Measurements from ENCODE around the gene SERPIND1. TPM values are rescaled to one million over a fixed set of nuclear protein-coding genes. Genes with fewer than 3 reads are reported as not detected.

Gene SERPIND1
- total RNA-seq, 1 donor from 2014 or later: 0.18 TPM

DNA sequence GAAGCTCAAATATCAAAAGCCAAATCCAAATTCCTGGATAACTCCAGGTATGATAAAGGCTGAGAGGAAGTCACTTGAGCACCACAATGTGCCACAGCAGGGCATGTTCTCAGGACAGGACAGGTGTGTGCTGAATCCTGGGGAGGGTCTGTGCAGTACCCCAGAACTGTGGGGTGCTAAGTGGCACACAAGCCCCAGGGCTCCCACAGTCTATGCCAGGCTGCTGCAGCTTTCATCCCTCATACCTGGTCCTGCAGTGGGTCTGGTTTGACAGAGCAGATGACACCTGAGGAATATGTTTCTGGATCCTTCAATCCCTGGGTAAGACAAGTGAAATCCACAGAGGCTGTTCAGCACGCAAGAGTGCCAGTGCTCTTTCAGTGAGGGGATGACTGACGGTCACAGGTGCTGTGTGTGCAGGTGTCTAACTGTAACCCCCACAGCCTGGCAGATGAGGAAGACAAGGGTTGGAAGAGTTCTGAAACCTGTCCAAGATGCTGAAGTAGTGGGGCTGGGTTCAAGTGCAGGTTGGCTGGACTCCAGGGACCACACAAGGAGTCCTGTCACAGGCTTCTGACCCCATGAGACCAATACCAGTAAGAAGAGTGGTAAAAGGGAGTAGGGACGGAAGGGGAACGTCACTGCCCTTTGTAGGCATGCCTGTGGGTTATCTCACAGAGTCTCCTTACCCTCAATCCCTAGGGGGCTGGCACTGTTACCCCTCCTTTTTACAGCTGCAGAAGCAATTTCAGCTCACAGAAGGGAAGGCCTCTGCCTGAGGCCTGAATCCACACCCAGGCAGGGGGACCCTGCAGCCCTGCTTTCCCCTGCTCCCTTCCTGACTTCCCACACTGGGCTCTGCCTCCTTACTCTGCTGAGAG is 14.1 kb downstream of the SERPIND1 start:
- TF ChIP-seq, protein P1, sequence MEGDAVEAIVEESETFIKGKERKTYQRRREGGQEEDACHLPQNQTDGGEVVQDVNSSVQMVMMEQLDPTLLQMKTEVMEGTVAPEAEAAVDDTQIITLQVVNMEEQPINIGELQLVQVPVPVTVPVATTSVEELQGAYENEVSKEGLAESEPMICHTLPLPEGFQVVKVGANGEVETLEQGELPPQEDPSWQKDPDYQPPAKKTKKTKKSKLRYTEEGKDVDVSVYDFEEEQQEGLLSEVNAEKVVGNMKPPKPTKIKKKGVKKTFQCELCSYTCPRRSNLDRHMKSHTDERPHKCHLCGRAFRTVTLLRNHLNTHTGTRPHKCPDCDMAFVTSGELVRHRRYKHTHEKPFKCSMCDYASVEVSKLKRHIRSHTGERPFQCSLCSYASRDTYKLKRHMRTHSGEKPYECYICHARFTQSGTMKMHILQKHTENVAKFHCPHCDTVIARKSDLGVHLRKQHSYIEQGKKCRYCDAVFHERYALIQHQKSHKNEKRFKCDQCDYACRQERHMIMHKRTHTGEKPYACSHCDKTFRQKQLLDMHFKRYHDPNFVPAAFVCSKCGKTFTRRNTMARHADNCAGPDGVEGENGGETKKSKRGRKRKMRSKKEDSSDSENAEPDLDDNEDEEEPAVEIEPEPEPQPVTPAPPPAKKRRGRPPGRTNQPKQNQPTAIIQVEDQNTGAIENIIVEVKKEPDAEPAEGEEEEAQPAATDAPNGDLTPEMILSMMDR (IDR thresholded peaks at IDR 0.05; ENCODE audit: unreplicated experiment): no peak
- Mint-ChIP-seq H3K36me3 (ENCODE audit: low read depth, unreplicated experiment) (peaks cover 29% of the 10 kb centered on the region), H3K9me3 (ENCODE audit: unreplicated experiment) (no peaks in the 10 kb centered on the region), H3K4me1 (ENCODE audit: unreplicated experiment) (no peaks in the 10 kb centered on the region), H3K4me3 (ENCODE audit: unreplicated experiment) (peak overlapping the region; percentile 35), H3K27ac (ENCODE audit: unreplicated experiment) (no peak overlapping the region), H3K27me3 (ENCODE audit: unreplicated experiment) (peaks cover 4% of the 10 kb centered on the region)
- DNase-seq (ENCODE audit: low spot score): no peak

GRCh38 chr22:20788627-20789344 is 14.9 kb downstream of the SERPIND1 start:
- peaks cover 2% of the 10 kb centered on the region for H3K27me3 Mint-ChIP-seq (ENCODE audit: unreplicated experiment)
- H3K9me3 Mint-ChIP-seq (ENCODE audit: unreplicated experiment): no peaks in the 10 kb centered on the region
- peak overlapping the region; percentile 35 for H3K4me3 Mint-ChIP-seq (ENCODE audit: unreplicated experiment)
- TF ChIP-seq, protein P1 (IDR thresholded peaks at IDR 0.05; ENCODE audit: unreplicated experiment): no peak
- H3K27ac Mint-ChIP-seq (ENCODE audit: unreplicated experiment): peak overlapping the region; percentile 54
- no peaks in the 10 kb centered on the region for H3K4me1 Mint-ChIP-seq (ENCODE audit: unreplicated experiment)
- peaks cover 29% of the 10 kb centered on the region for H3K36me3 Mint-ChIP-seq (ENCODE audit: low read depth, unreplicated experiment)
- DNase-seq (ENCODE audit: low spot score): no peak

DNA sequence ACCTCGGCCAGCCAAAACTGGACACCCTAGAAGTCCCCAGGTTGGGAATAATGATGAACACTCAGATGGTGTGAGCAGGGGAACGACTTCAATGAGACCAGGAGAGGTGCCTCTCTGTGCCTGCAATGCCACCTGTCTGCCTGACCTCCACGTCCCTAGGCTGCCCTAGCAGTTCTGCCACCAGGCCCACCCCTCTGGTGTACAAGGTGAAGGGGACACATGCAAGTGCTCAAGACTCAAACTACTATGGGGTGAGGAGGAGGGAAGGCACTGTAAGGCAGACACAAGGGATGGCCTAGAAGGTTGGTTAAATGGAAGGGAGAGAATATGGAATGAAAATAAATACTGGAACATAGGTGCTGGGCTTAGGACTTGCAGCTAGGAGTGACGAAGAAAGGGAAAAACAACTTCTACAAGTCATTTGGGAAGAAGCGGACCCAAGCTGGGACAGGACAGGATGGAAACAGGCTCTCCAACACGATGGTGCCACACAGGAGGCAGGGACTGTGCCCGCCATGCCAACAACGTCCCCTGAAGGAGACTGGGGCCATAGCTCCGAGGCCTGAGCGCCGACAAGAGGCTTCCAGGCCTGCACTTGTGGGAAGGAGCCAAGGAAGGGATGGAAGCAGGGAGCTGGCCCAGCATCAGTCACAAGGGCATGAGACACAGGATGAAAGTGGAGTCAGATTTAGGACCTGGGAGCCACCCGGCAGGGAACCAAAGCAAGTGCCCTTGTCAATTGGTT is 18.5 kb downstream of the SERPIND1 start:
- Mint-ChIP-seq H3K4me1 (ENCODE audit: unreplicated experiment) (peaks cover 22% of the 10 kb centered on the region), H3K36me3 (ENCODE audit: low read depth, unreplicated experiment) (peaks cover 43% of the 10 kb centered on the region), H3K4me3 (ENCODE audit: unreplicated experiment) (no peak overlapping the region), H3K9me3 (ENCODE audit: unreplicated experiment) (no peaks in the 10 kb centered on the region), H3K27me3 (ENCODE audit: unreplicated experiment) (peaks cover 9% of the 10 kb centered on the region), H3K27ac (ENCODE audit: unreplicated experiment) (no peak overlapping the region)
- TF ChIP-seq, protein P1 (IDR thresholded peaks at IDR 0.05; ENCODE audit: unreplicated experiment): no peak
- no peak for DNase-seq (ENCODE audit: low spot score)

DNA sequence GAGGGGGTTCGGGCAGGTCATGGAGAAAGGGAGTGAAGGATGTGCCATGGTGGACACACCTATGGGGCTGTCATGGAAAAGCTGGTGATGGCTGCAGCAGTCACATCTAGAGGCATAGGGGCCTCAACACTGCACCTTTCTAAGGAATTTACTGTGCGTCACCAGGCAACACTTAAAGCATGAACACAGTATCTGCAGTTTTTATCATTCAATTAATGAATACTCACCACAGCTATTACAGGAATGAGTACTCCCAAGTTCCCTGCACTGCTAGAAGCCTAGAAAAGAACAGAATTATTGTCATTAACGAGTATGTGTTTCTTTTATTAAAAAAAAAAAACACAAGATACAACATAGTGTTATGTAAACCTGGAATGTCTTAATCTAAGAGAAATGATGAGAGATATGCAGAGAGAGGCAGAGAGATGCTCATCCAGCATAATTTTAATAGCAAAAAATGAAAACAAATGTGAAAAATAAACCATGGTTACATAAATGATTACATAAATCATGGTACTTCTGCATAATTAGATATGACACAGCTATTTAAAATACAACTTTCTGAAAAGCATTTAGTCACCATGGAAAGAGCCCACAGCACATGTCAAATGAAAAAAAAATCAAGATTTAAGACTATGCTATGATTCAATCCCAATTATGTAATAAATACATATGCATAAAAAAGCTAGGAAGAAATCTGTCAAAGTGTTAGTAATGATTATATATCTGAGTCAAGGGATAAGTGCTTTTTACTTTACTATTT is 19.2 kb downstream of the SERPIND1 start:
- H3K36me3 Mint-ChIP-seq (ENCODE audit: low read depth, unreplicated experiment): peaks cover 43% of the 10 kb centered on the region
- H3K9me3 Mint-ChIP-seq (ENCODE audit: unreplicated experiment): no peaks in the 10 kb centered on the region
- no peak for DNase-seq (ENCODE audit: low spot score)
- H3K27me3 Mint-ChIP-seq (ENCODE audit: unreplicated experiment): peaks cover 9% of the 10 kb centered on the region
- TF ChIP-seq, protein P1 (IDR thresholded peaks at IDR 0.05; ENCODE audit: unreplicated experiment): no peak
- no peak overlapping the region for H3K27ac Mint-ChIP-seq (ENCODE audit: unreplicated experiment)
- H3K4me3 Mint-ChIP-seq (ENCODE audit: unreplicated experiment): no peak overlapping the region
- H3K4me1 Mint-ChIP-seq (ENCODE audit: unreplicated experiment): peaks cover 22% of the 10 kb centered on the region
